Stimulated activated CD8-positive, alpha-beta memory T cell treated with anti-CD3 and anti-CD28 coated beads, Interleukin-2, amount 100 ng/mL, for 1 hour (primary cell): ENCODE data around the gene FOXJ3.
A peak's percentile ranks its signal among the peaks of the same experiment; 100 is the strongest.

Experiments used
- DNase-seq, 2 donors: peaks; one replicate each; pipeline ENCODE4 v3.0.0-alpha.2; 2020; ENCODE audit warnings: low read depth in 2 of 2

The FOXJ3 gene

GRCh38 chr1:42167611-42168390 is 167.2 kb downstream of the FOXJ3 start:
- DNase-seq, result no peak

DNA sequence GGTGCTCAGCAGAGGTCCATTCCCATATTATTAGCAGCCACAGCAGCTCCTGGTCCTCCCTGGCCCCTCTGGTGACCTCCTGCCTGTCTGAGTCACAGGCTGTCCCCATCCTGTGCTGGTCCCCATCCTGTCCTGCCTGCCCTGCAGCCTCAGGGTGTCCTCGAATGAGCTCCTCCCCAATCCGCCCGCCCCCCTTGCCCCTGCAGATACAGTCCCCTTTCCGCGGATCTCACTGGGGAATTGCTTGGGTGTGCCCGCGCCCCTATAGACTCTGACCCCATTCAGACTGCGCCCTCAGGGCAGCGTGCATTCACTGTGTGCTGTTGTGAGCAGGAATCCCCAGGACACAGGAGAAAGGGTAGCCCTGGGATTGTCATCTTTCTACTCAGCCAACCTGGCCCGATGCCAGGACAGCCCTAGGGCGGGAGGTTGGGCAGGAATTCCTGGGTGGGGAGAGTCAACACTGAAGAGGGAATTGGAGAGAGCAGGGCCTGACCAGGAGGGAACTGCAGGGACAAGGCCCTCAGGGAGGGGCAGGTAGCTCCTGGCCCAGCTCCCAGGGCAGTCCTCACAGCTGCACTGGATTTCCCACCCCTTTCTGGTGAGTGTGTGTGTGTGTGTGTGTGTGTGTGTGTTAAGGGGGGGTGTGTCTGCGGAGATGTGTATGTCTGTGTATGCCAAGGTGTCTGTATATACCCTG is 169.4 kb downstream of the FOXJ3 start:
- DNase-seq, result no peak

GRCh38 chr1:42164551-42165420 is 170.2 kb downstream of the FOXJ3 start, which contains the start of gene GUCA2A:
TSS of gene GUCA2A (minus strand) at chr1:42164745. CDS start at chr1:42164712, 33 bp downstream.
- DNase-seq, result no peak

- DNase-seq, result no peak
Observed at GRCh38 chr1:42163536-42164503, 171.2 kb downstream of the FOXJ3 start.

DNA sequence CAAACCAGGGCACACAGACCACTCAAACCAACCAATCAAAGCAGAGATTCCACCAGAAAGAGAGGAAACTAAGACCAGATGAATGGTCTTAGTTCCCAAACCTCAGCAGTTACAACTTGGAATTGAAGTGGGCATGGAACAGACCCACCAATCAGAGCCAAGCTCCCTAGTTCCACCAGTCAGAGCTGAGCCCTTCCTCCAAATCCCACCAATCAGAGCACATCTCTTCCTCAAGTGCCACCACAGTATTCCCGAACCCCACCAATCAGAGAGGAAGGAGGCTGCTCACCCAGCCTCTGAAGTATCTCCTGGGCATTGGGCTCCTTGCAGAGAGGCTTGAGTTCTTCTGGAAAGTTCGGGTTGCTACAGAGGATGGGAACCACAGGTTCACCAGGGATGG is 171.9 kb downstream of the FOXJ3 start:
- DNase-seq, result no peak

GRCh38 chr1:42162181-42162580 is 172.9 kb downstream of the FOXJ3 start:
- no peak for DNase-seq

GRCh38 chr1:42158189-42158588 is 176.8 kb downstream of the FOXJ3 start:
- DNase-seq, result no peak

DNA sequence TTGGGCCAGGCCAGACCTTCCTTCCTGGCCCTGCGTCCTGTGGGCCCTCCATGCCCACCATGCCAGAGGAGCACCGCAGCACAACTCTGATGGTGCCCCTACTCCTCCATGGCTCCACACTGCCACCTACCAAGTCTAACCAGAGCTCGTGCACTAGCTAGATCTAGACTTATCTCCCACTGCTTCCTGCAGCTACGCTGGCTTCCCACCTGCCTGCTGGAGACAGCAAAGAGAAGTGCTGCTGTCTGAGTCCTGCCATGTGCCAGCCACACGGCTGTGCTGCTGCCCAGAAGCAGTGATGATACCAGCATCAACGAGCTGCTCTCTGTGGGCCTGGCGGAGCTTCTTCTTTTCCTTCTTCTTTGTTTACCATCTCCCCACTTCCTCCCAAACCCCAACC is 177.4 kb downstream of the FOXJ3 start:
- DNase-seq, result no peak

DNA sequence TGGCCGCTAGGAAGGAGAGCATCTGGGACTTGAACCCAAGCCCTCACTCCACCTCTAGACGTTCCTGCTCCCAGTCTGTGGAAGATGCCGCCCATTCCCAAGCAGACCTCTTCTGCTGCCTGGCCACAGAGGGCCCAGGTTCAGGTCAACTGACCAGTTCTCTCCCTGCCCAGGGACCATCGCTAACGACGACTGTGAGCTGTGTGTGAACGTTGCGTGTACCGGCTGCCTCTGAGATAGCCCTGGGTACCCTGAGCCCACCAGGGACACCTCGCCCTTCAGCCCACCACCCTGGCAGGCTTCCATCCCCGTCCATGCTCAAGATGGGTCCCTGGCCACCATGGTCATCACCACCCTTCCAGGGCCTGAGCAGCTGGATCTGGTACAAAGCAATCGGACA is 179.7 kb downstream of the FOXJ3 start:
- no peak for DNase-seq

GRCh38 chr1:42154685-42155084 is 180.3 kb downstream of the FOXJ3 start:
- no peak for DNase-seq

DNA sequence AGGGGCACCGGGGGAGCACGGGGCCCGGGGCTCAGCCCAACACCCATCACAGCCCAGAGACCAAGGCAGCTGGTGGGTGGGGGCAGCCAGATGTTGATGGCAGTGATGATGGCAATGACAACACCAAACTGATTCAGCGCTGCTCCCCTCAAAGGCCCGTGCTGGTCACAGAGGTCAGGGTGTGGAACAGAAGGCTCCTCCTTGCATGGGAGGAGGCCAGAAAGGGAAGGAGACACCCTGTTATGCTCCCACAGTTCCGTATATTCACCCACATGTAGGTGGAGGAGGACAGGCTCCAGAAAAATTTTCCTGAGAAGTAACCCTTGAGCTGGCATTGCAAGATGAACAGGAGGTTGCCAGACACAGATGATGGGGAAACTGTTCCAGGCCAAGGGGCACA is 181.4 kb downstream of the FOXJ3 start:
- no peak for DNase-seq

DNA sequence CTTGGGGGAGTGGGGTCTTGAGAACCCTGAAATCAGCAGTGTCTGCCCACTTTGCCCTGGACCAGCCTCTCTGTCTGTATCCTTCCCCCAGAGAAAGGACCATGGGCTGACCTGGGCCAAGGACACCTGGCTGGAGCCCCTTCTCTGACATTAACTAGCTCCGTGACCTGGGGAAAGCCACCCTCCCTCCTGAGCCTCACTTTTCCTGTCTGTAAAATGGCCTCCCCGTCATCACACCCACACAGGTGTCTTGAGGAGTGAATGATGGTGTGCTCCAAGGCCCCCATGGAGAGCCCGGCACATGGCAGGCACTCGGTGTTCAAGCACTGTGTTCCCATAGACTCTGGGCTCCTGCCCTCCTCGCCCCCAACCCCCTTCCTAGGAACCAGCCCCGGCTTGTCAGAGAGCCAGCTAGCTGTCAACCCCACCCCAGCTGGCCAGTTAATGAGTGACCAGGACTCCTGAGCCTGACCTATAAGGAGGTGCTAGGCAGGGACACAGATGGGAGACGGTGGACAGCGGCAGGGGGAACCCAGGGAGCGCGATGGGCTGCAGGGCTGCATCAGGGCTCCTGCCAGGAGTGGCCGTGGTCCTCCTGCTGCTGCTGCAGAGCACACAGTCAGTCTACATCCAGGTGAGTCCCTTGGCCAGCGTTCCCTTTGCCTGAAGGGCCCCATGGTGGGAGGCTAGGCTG is 182.0 kb downstream of the FOXJ3 start, which contains the start of gene GUCA2B:
Gene GUCA2B, plus strand, starts transcription at position 504 of the 694 bp plus-strand sequence. Its CDS starts 41 bp downstream, at position 545.
- DNase-seq, result no peak

GRCh38 chr1:42152119-42152518 is 182.9 kb downstream of the FOXJ3 start:
- no peak for DNase-seq

DNA sequence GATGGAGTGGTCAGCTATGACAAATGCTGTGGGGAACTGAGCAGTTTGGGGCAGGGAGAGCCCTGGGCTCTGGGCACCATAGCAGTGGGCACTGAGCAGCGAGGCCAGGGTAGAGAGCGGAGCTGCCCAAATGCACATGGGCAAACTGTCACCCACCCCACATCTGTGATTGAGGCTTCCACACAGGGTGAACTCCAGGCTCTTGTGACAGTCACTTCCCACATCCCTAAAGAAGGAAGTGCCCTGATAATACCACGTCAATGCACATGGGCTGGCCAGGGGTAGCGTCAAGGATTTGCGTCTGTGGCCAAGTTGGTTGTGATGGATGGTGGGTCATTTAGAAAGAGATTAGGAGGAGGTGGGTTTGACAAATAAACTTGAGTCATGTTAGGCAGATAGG is 184.4 kb downstream of the FOXJ3 start:
- DNase-seq, result no peak

- no peak for DNase-seq
Observed at GRCh38 chr1:42148166-42148565, 186.9 kb downstream of the FOXJ3 start.

DNA sequence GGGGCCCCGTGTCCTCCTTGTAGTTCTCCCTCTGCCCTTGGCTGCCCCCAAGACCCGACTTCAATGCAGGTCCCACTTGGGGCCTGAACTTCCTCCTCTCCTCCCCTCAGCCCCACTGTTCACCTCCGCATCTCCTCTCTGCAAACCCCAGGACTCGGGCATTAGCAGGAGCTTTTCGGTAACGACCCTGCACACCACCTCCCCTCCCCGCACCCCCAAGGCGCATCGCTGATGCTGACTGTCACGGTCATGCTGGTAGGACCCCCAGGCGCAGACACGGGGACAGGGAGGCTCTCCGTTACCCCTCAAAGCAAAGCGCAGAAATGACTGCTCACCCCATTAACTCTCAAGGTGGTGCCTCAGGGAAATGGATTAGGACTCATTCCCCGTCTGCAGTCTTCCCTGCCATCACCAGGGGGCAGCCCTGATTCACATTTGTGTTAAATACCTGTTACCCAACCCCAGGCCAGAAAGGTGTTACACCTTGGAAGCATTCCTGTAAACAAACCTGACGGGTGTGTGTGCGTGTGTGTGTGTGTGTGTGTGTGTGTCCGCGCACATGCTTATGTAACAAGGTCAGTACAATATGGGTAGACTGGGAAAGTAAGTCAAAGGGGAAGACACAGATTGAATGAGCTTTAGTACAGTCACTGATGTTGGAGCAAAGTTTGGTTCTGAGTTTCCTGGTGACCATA is 188.3 kb downstream of the FOXJ3 start:
- peak; percentile 27 to 38 for DNase-seq

DNA sequence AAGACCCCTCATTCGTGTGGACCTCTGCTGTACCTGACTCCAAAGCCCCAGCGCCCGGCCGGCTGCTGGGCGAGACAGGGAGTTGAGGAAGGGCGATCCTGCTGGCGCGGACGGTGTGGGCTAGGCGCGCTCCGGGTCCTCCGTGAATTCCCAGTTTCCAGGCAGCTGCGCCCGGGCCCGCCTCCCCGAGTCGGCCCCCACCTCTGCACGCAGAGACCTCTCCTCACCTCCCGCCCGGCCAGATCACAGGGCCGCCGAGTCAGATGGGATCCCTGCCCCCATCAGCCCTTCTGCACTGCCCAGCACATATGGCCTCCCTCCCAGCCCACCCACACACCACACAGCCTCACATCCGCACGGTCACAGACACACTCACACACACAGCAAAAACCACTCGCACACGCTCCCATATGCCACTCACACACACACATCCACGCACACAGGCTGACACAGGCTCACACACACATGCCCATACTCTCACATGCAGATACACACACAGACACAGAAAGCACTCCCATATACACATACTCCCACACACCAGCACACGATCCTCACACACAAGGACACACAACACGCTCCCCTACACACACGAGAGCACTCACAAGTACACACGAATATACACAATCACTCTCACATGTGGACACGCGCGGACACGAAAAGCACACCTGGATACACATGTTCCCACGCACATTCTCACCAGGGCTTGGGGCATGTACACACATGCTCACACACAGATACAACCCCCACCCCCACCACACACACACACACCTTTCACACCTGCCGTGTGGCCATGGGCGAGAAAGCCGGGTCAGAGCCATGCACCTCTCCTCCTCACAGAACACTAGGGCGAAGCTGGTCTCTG is 189.0 kb downstream of the FOXJ3 start:
- no peak for DNase-seq

- DNase-seq, result no peak
Observed at GRCh38 chr1:42145389-42145716, 189.7 kb downstream of the FOXJ3 start.
